GM19035 (cell line): ENCODE results near the gene OPA3.

ENCODE experiments used
- ATAC-seq: cut with Tn5 transposase; IDR thresholded peaks from one replicate; pipeline ENCODE4 v1.9.1; 2021; ENCODE audit not compliant: unreplicated experiment

OPA3 gene

GRCh38 chr19:45568732-45569131 is 15.9 kb downstream of the OPA3 start:
- ATAC-seq: no peak

DNA sequence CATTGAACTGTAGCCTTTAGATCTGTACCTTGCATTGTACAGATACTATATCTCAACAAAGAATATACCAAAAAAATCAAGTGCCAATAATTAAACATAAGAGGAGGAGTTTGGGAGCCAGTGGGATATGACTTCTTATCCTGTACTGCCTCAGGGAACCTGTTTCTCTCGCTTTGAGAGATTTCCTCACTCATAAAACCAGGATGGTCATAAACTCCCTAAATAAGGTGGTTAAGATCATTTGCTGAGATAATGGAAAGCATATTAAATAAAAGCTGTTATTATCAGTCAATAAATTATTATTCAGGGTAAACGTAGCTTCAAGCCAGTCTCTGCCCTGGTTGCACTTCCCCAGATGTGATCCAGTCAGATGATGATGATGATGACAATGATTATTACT is 17.0 kb downstream of the OPA3 start:
- ATAC-seq: no peak

DNA sequence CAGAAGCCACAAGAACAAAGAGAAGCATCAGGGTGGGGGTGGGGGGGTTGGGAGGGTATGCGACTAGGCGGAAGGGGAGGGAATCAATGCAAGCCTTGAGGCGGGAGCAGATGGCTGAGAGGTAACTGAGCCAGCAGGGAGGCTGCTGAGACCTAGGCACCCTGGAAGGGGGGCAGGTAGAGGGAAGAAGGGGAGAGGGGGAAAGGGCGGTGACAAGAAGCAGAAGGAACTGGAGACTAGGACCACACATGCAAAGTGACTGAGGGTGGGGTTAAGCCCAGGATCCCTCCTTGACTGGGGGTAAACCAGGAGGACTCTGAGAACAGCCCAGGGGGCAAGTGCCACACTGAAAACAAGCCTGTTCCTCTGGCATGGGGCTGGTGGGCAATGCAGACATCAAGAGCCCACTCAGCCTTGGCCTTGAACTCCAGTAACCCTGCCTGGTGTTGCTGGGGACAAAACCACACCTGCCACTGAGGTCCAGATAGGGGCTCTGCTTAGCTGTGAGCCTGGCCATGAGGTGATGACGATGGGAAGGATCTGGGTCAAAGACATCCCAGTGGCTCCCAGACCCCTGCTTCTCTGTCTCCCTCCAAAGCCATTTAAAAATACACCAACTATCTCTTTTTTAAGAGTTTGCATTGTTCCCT is 20.3 kb downstream of the OPA3 start:
- no peak for ATAC-seq

- no peak for ATAC-seq
These were observed 23.9 kb downstream of the OPA3 start for GRCh38 chr19:45560686-45561085.

- no peak for ATAC-seq
These were observed 24.6 kb downstream of the OPA3 start for GRCh38 chr19:45560038-45560437.

GRCh38 chr19:45558399-45558878 is 26.2 kb downstream of the OPA3 start:
- peak; percentile 66 for ATAC-seq

DNA sequence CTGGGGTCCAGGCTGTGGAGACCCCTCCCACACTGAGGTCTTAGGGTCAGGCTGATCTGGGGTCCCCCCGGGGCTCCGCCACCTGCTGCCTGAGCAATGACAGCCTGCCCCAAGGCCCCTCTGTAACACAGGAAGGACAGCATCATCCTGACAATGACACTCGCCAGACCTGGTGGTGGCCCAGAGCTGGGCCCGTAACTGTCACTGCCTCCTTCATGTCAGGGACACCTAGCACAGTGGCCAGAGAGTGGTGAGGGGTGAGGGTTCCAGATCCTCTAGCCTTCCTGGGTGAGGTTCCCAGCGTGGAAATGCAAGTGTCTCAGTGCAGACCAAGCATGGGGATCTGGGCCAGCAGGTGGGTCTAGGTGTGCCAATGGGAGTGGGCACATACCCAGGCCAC is 27.8 kb downstream of the OPA3 start:
- ATAC-seq: no peak

DNA sequence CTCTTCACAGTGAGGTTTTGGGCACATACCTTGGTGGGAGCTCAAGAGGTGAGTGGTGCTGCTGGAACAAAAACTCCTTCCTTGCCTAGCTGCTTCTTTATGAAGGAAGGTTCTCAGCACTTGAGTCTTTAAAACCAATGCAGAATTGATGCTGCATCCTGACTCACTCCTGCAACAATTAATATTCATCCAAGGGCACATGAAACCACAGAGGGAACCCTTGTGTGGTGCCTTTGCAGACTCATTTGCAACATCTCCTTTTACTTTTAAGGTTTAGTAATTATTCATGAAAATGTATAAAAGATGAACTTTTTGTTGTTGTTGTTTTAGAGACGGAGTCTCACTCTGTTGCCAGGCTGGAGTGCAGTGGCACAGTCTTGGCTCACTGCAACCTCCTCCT is 30.1 kb downstream of the OPA3 start:
- no peak for ATAC-seq

GRCh38 chr19:45553464-45553863 is 31.1 kb downstream of the OPA3 start:
- ATAC-seq: no peak

GRCh38 chr19:45547965-45548609 is 36.5 kb downstream of the OPA3 start:
- ATAC-seq: no peak

GRCh38 chr19:45547211-45547770 is 37.3 kb downstream of the OPA3 start:
- ATAC-seq: no peak

- ATAC-seq: no peak
These were observed 42.4 kb downstream of the OPA3 start for GRCh38 chr19:45542234-45542668.

GRCh38 chr19:45539459-45539858 is 45.1 kb downstream of the OPA3 start:
- ATAC-seq: no peak

DNA sequence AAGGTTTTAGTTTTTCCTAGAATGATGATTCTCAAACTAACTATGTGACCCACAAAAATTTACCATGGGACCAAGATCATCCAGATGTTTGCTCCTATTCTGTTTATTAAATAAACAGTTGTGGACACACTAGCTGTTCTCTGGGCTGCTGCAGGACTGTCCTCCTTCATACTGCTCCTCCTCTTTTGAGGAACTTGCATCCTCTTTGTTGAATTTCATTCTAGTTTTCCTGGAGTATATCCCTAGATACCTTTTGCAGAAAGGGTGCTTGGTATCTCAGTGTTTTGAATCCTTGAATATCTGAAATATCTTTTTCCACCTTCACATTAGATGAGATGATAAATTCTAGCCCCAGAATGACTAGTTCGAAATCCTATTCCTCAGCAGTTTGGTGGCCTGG is 53.3 kb downstream of the OPA3 start:
- ATAC-seq: no peak

DNA sequence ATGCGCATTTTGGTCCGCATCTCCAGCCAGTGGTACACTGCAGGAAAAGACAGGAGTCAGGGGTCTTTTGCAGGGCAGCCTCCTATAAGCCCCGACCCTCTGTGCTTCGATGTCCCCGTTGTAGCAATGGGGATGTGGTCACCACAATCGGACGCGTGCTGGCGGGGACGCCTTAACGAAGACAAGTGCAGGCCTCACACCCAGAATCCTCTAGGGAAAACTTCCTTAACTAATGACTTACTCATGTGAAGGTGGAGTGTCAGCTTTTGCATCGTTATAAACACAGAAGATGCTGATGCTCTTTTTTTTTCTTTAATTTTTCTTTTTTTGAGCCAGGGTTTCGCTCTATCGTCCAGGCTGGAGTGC is 55.2 kb downstream of the OPA3 start:
- ATAC-seq: no peak

GRCh38 chr19:45528744-45529419 is 55.7 kb downstream of the OPA3 start:
- no peak for ATAC-seq

- no peak for ATAC-seq
These were observed 56.4 kb downstream of the OPA3 start for GRCh38 chr19:45528149-45528743.

- ATAC-seq: no peak
These were observed 56.9 kb downstream of the OPA3 start for GRCh38 chr19:45527731-45528130.

DNA sequence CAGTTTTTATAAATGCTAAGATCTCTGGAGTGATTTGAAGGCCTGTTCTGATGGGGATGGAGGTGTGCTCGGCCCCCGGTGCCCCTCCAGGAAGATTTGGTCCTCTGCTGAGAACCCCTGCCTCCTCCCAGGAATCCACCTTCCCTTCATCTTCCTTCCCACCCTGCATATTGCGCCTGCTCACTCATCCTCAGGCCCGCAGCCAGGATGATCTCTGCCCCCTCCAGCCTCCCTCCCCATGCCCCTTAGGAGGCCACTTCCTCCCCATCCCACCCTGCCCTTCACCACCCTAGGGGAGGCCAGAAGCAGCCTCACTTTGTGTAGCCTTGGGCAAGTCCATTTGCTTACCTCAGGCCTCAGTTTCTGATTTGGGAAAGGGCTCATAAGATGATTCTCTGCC is 57.6 kb downstream of the OPA3 start:
- ATAC-seq: no peak

DNA sequence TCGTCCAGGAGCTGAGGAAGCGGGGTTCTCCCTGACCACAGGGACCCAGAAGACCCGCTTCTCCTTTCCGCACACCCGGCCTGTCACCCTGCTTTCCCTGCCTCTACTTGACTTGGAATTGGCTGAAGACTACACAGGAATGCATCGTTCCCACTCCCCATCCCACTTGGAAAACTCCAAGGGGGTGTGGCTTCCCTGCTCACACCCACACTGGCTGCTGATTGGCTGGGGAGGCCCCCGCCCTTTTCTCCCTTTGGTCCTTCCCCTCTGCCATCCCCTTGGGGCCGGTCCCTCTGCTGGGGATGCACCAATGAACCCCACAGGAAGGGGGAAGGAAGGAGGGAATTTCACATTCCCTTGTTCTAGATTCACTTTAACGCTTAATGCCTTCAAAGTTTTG is 58.5 kb downstream of the OPA3 start:
- ATAC-seq: no peak

DNA sequence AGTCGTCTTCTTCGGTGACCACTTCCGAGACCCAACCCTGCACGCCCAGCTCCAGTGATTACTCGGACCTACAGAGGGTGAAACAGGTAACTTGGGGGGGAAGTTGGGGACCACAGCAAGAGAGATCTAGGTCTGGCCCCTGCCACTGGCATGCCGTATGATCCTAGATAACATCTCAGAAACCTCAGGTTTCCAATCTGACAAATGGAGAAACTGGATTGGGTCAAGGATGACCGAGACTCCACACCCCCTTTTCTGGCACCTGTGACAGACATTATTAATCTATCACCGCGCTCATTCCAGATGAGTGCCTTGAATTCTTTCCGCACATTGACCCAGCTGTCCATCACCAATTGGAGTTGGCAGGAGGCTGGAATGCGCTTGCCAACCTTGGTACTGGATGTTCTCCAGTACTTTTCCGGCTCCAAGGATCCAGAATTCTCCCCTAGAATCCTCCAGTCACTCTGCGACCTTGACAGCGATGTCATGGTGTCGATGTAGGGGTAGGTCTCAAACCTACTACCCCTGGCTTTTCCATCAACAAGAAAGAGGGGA is 60.0 kb downstream of the OPA3 start:
- ATAC-seq: no peak
